Smooth muscle cell (in vitro differentiated cells): ENCODE measurements around the gene DAG1. TPM values are rescaled to one million over a fixed set of nuclear protein-coding genes. Genes with fewer than 3 reads are reported as not detected.

Experiments used
- DNase-seq: peaks from one replicate; lab custom pipeline; 2025; ENCODE audit not compliant: unreplicated experiment; lab: John Stamatoyannopoulos, UW
- H2AFZ ChIP-seq: fragments of 200-600 bp; sonication (generic); 2 replicates; pipeline ENCODE4 v1.6.0; 2016; ENCODE audit warnings: antibody characterized with exemption, low read depth, mild to moderate bottlenecking
- H3F3A ChIP-seq: fragments of 200-600 bp; sonication (generic); 2 replicates; pipeline ENCODE4 v1.6.0; 2017; ENCODE audit warnings: antibody characterized with exemption, low read depth
- H3K27ac ChIP-seq: fragments of 200-600 bp; sonication (generic); 2 replicates; pipeline ENCODE4 v1.5.1; 2016; ENCODE audit warnings: low read depth, mild to moderate bottlenecking
- H3K27me3 ChIP-seq: fragments of 200-600 bp; sonication (generic); 2 replicates; pipeline ENCODE4 v1.6.1; 2016; ENCODE audit warnings: low read depth, mild to moderate bottlenecking
- H3K36me3 ChIP-seq: fragments of 200-600 bp; sonication (generic); 2 replicates; pipeline ENCODE4 v1.5.1; 2016; ENCODE audit warnings: low read depth
- H3K4me1 ChIP-seq: fragments of 200-600 bp; sonication (generic); 2 replicates; pipeline ENCODE4 v1.5.1; 2016; ENCODE audit warnings: low read depth
- H3K4me2 ChIP-seq: fragments of 200-600 bp; sonication (generic); 2 replicates; pipeline ENCODE4 v1.6.0; 2016; ENCODE audit warnings: mild to moderate bottlenecking
- H3K4me3 ChIP-seq: fragments of 200-600 bp; sonication (generic); 2 replicates; pipeline ENCODE4 v1.5.1; 2016; ENCODE audit warnings: mild to moderate bottlenecking
- H3K79me2 ChIP-seq: fragments of 200-600 bp; sonication (generic); 2 replicates; pipeline ENCODE4 v1.6.0; 2016; ENCODE audit warnings: low read depth, mild to moderate bottlenecking
- H3K9ac ChIP-seq: fragments of 200-600 bp; sonication (generic); 2 replicates; pipeline ENCODE4 v1.6.0; 2016; ENCODE audit warnings: low read depth
- H3K9me3 ChIP-seq: fragments of 200-600 bp; sonication (generic); replicated peaks from 2 replicates; pipeline ENCODE4 v1.5.1; 2016; ENCODE audit warnings: low read depth
- H4K20me1 ChIP-seq: fragments of 200-600 bp; sonication (generic); 2 replicates; pipeline ENCODE4 v1.6.0; 2016; ENCODE audit warnings: low read depth
- CTCF ChIP-seq: fragments of 200-600 bp; sonication (generic); IDR thresholded peaks from 2 replicates; pipeline ENCODE4 v1.5.1; 2017; ENCODE audit warnings: borderline replicate concordance, mild to moderate bottlenecking, antibody characterized with exemption; ENCODE audit not compliant: insufficient read depth, poor library complexity, severe bottlenecking
- WGBS: methylation state at CpG from one replicate; pipeline ENCODE4 v1.1.7; 2016; ENCODE audit warnings: low lambda C conversion rate; 5-methylcytosine and 5-hydroxymethylcytosine counted together
- polyA plus RNA-seq: library from polyadenylated mRNA; unstranded; fragments of >200 nt; fragmentation: Nextera tagmentation; extraction: Ambion mirVana; gene quantifications from 2 replicates; pipeline ENCODE4 v1.2.1, GENCODE V29; 2016
- total RNA-seq: library from RNA; depleted of rRNA; stranded (reverse); fragments of >200 nt; gene quantifications from 2 replicates; pipeline ENCODE4 v1.2.3, GENCODE V29; 2014

Gene DAG1
- total and polyA plus RNA-seq, 2 experiments from 2014 or later: 32.1 to 61.6 TPM

GRCh38 chr3:49534581-49535441, 64.7 kb downstream of the DAG1 start:
- Histone ChIP-seq H3K9me3 (no peaks in the 10 kb centered on the region), H3K79me2 (no peaks in the 10 kb centered on the region), H3F3A (no peaks in the 10 kb centered on the region), H3K4me1 (peaks cover 6% of the 10 kb centered on the region), H3K9ac (no peak overlapping the region), H4K20me1 (peaks cover 3% of the 10 kb centered on the region), H3K4me2 (no peak overlapping the region), H3K27ac (no peak overlapping the region), H3K27me3 (no peaks in the 10 kb centered on the region), H3K36me3 (no peaks in the 10 kb centered on the region), H2AFZ (no peak overlapping the region), H3K4me3 (no peak overlapping the region)
- TF ChIP-seq CTCF: no peak
- 80% methylated on average over 14 of the region's 14 CpGs for WGBS
- no peak for DNase-seq

- Histone ChIP-seq H3F3A (no peaks in the 10 kb centered on the region), H3K36me3 (no peaks in the 10 kb centered on the region), H3K79me2 (no peaks in the 10 kb centered on the region), H3K4me2 (no peak overlapping the region), H3K27ac (no peak overlapping the region), H4K20me1 (no peaks in the 10 kb centered on the region), H2AFZ (no peak overlapping the region), H3K9ac (no peak overlapping the region), H3K27me3 (no peaks in the 10 kb centered on the region), H3K4me1 (peaks cover 6% of the 10 kb centered on the region), H3K4me3 (no peak overlapping the region), H3K9me3 (no peaks in the 10 kb centered on the region)
- 83% methylated on average over 7 of the region's 7 CpGs for WGBS
- no peak for DNase-seq
- TF ChIP-seq CTCF: no peak
Observed at GRCh38 chr3:49535971-49536874, 66.2 kb downstream of the DAG1 start.

- Histone ChIP-seq H3K9ac (no peak overlapping the region), H4K20me1 (no peaks in the 10 kb centered on the region), H3K79me2 (no peaks in the 10 kb centered on the region), H3K4me1 (peaks cover 6% of the 10 kb centered on the region), H3F3A (no peaks in the 10 kb centered on the region), H2AFZ (no peak overlapping the region), H3K27me3 (no peaks in the 10 kb centered on the region), H3K27ac (no peak overlapping the region), H3K36me3 (no peaks in the 10 kb centered on the region), H3K4me3 (no peak overlapping the region), H3K9me3 (no peaks in the 10 kb centered on the region), H3K4me2 (no peak overlapping the region)
- 92% methylated on average over 16 of the region's 16 CpGs for WGBS
- no peak for DNase-seq
- TF ChIP-seq CTCF: no peak
Observed at GRCh38 chr3:49536875-49537533, 66.9 kb downstream of the DAG1 start.
